Prostate gland (tissue), 2 donors: Measurements from ENCODE around the gene WDR89. TPM values are rescaled to one million over a fixed set of nuclear protein-coding genes. Genes with fewer than 3 reads are reported as not detected.

Experiments used
- DNase-seq: peaks from one replicate; pipeline ENCODE4 v3.0.0-alpha.2; 2019; ENCODE audit warnings: low spot score
- H3K27ac ChIP-seq, 2 donors: fragments of 200-600 bp; sonication (generic); 2 replicates each; pipeline ENCODE4 v1.5.1; 2017 to 2019
- H3K27me3 ChIP-seq: fragments of 200-600 bp; sonication (generic); replicated peaks from 2 replicates; pipeline ENCODE4 v1.5.1; 2019; ENCODE audit not compliant: insufficient read depth
- H3K36me3 ChIP-seq, 2 donors: fragments of 200-600 bp; sonication (generic); 1 replicate in 1 of 2; 2 replicates in 1 of 2; pipeline versions ENCODE4 v1.5.1 to v1.8.1; 2017 to 2019
- H3K4me1 ChIP-seq: fragments of 200-600 bp; sonication (generic); replicated peaks from 2 replicates; pipeline ENCODE4 v1.5.1; 2019
- H3K4me3 ChIP-seq, 2 donors: fragments of 200-600 bp; sonication (generic); 2 replicates each; pipeline ENCODE4 v1.5.1; 2017 to 2019
- H3K9me3 ChIP-seq: fragments of 200-600 bp; sonication (generic); 2 replicates; pipeline ENCODE4 v1.5.1; 2017
- POLR2A ChIP-seq: fragments of 450-650 bp; IDR thresholded peaks from one replicate; pipeline ENCODE4 v1.6.1; 2016; ENCODE audit warnings: antibody characterized with exemption, mild to moderate bottlenecking
- POLR2AphosphoS5 ChIP-seq: sonication (generic); formaldehyde crosslinking; IDR thresholded peaks from one replicate; pipeline ENCODE4 v1.6.1; 2017; ENCODE audit warnings: antibody characterized with exemption
- WGBS: methylation state at CpG from one replicate; pipeline ENCODE4 v1.1.5; 2018; 5-methylcytosine and 5-hydroxymethylcytosine counted together
- intact Hi-C: fragments of 100-400 bp; cut with DNase I; formaldehyde crosslinking; loops from one replicate; pipeline ENCODE4 v1.14.2; 2022
- total RNA-seq, 2 donors: library from RNA; depleted of rRNA; stranded (reverse); fragments of >200 nt; gene quantifications; one replicate each; pipeline ENCODE4 v1.1.0, GENCODE V29; 2016
- TF ChIP-seq, protein P1 (sequence below), 4 experiments: fragments of 200-600 bp in 2 of 4; fragments of 450-650 bp in 2 of 4; sonication (generic) in 2 of 4; IDR thresholded peaks; 1 replicate in 3 of 4; 2 replicates in 1 of 4; pipeline ENCODE4 v1.5.1; 2016 to 2019; ENCODE audit warnings: antibody characterized with exemption in 4 of 4, mild to moderate bottlenecking in 2 of 4, moderate library complexity in 2 of 4

The WDR89 gene
- total RNA-seq, 2 donors from 2014 or later, result 4.9 to 8.9 TPM

- intact Hi-C loops, result no loop called here
These were observed 41.3 kb upstream of the WDR89 start for GRCh38 chr14:63682727-63683593.

GRCh38 chr14:63678536-63678935, 36.9 kb upstream of the WDR89 start:
- Histone ChIP-seq H3K27ac (no peak overlapping the region), H3K4me1 (peaks cover 12% of the 10 kb centered on the region), H3K9me3 (no peaks in the 10 kb centered on the region), H3K4me3 (no peak overlapping the region), H3K36me3 (no peaks in the 10 kb centered on the region), H3K27me3 (no peaks in the 10 kb centered on the region)
- no peak for TF ChIP-seq POLR2A
- TF ChIP-seq, protein P1, sequence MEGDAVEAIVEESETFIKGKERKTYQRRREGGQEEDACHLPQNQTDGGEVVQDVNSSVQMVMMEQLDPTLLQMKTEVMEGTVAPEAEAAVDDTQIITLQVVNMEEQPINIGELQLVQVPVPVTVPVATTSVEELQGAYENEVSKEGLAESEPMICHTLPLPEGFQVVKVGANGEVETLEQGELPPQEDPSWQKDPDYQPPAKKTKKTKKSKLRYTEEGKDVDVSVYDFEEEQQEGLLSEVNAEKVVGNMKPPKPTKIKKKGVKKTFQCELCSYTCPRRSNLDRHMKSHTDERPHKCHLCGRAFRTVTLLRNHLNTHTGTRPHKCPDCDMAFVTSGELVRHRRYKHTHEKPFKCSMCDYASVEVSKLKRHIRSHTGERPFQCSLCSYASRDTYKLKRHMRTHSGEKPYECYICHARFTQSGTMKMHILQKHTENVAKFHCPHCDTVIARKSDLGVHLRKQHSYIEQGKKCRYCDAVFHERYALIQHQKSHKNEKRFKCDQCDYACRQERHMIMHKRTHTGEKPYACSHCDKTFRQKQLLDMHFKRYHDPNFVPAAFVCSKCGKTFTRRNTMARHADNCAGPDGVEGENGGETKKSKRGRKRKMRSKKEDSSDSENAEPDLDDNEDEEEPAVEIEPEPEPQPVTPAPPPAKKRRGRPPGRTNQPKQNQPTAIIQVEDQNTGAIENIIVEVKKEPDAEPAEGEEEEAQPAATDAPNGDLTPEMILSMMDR (IDR thresholded peaks at IDR 0.05), result no peak
- intact Hi-C loops, result no loop called here
- no peak for DNase-seq
- WGBS, result 83% methylated on average over 1 of the region's 1 CpG

More at GRCh38 chr14:63682727-63683593, 41.3 kb upstream of the WDR89 start:
- no peaks in the 10 kb centered on the region for H3K27me3 ChIP-seq
- no peak overlapping the region for H3K27ac ChIP-seq
- no peak for DNase-seq
- no peak for TF ChIP-seq POLR2A
- TF ChIP-seq, protein P1 (IDR thresholded peaks at IDR 0.05), result peak in 1 of 4 experiments; percentile 6
- TF ChIP-seq POLR2AphosphoS5, result peak; percentile 62
- 37% methylated on average over 9 of the region's 9 CpGs for whole genome bisulfite sequencing
- no peaks in the 10 kb centered on the region for H3K36me3 ChIP-seq
- peaks cover 4% of the 10 kb centered on the region for H3K4me1 ChIP-seq
- no peak overlapping the region for H3K4me3 ChIP-seq
- H3K9me3 ChIP-seq, result no peaks in the 10 kb centered on the region

- DNase-seq, result peak; percentile 80
- Histone ChIP-seq H3K27ac (peak overlapping the region in 1 of 2 donors; percentile 46), H3K36me3 (no peaks in the 10 kb centered on the region), H3K4me1 (peaks cover 12% of the 10 kb centered on the region), H3K9me3 (no peaks in the 10 kb centered on the region), H3K4me3 (no peak overlapping the region), H3K27me3 (no peaks in the 10 kb centered on the region)
- 21% methylated on average over 3 of the region's 3 CpGs for WGBS
- intact Hi-C loops, result no loop called here
- TF ChIP-seq POLR2A, result no peak
- peak; percentile 93 for TF ChIP-seq POLR2AphosphoS5
These were observed 36.3 kb upstream of the WDR89 start for GRCh38 chr14:63677891-63678379.

DNA sequence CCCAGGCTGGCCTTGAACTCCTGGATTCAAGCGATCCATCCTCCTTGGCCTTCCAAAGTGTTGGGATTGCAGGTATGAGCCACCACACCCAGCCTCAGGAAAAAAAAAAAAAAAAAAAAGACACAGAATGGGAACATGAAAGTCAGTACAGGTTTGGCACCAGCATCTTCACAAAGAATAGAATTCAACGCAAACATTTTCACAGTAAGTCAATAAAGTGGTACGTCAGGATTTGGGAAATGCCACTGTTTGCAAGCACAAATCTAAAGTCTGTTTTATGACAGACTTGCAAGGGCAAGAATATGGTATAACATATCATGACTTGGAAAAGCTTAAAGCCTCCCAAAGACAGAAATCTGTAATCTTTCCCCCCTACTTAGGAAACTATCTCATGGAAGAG, 34.9 kb upstream of the WDR89 start:
- peak; percentile 64 for DNase-seq
- TF ChIP-seq, protein P1 (IDR thresholded peaks at IDR 0.05), result no peak
- TF ChIP-seq POLR2AphosphoS5, result peak; percentile 77
- H3K4me1 ChIP-seq, result peaks cover 12% of the 10 kb centered on the region
- H3K4me3 ChIP-seq, result no peak overlapping the region
- WGBS, result 43% methylated on average over 3 of the region's 3 CpGs
- H3K36me3 ChIP-seq, result no peaks in the 10 kb centered on the region
- intact Hi-C loops, result no loop called here
- peak overlapping the region in 1 of 2 donors; percentile 46 for H3K27ac ChIP-seq
- H3K9me3 ChIP-seq, result no peaks in the 10 kb centered on the region
- no peaks in the 10 kb centered on the region for H3K27me3 ChIP-seq

GRCh38 chr14:63673886-63674497, 32.3 kb upstream of the WDR89 start:
- Histone ChIP-seq H3K4me1 (peaks cover 12% of the 10 kb centered on the region), H3K36me3 (no peaks in the 10 kb centered on the region), H3K9me3 (no peaks in the 10 kb centered on the region), H3K27ac (no peak overlapping the region), H3K27me3 (no peaks in the 10 kb centered on the region), H3K4me3 (no peak overlapping the region)
- intact Hi-C loops, result no loop called here
- DNase-seq, result no peak
- TF ChIP-seq, protein P1 (IDR thresholded peaks at IDR 0.05), result no peak
- no peak for TF ChIP-seq POLR2AphosphoS5
- no peak for TF ChIP-seq POLR2A
- WGBS, result 81% methylated on average over 7 of the region's 7 CpGs
